Adrenal gland (tissue), 5 donors: ENCODE data around the gene SDC3.

Source experiments
- CTCF ChIP-seq, 6 experiments: fragments of 450-650 bp in 4 of 6; fragments of 200-600 bp in 2 of 6; sonication (generic) in 1 of 6; IDR thresholded peaks; 1 replicate in 5 of 6; 2 replicates in 1 of 6; pipeline versions ENCODE4 v1.5.1 to v1.8.0; 2016 to 2021; ENCODE audit warnings: antibody characterized with exemption in 6 of 6, mild to moderate bottlenecking in 2 of 6, moderate library complexity in 1 of 6
- POLR2A ChIP-seq, 2 donors: fragments of 450-650 bp; IDR thresholded peaks; one replicate each; pipeline ENCODE4 v1.6.1; 2017; ENCODE audit warnings: antibody characterized with exemption in 2 of 2, mild to moderate bottlenecking in 2 of 2, moderate library complexity in 1 of 2
- donor health status: DM: no; HTN: no; CAD: no.

GRCh38 chr1:30912913-30913652, 4.5 kb upstream of the SDC3 start:
- TF ChIP-seq CTCF (IDR thresholded peaks at IDR 0.05) = no peak
- no peak for TF ChIP-seq POLR2A (IDR thresholded peaks at IDR 0.05)
